Mucosa of stomach (tissue), 1 donor: ENCODE data around the gene PHYKPL.

Source experiments
- H3K27me3 ChIP-seq: one replicate; pipeline ENCODE4 v1.7.0; 2013; ENCODE audit warnings: mild to moderate bottlenecking, low read length; ENCODE audit not compliant: control insufficient read depth, insufficient read depth
- H3K36me3 ChIP-seq: one replicate; pipeline ENCODE4 v1.7.0; 2013; ENCODE audit warnings: low read length; ENCODE audit not compliant: control insufficient read depth, insufficient read depth
- H3K4me1 ChIP-seq: one replicate; pipeline ENCODE4 v1.7.0; 2013; ENCODE audit warnings: mild to moderate bottlenecking, low read length; ENCODE audit not compliant: control insufficient read depth, insufficient read depth
- H3K4me3 ChIP-seq: one replicate; pipeline ENCODE4 v1.7.0; 2013; ENCODE audit warnings: low read length
- H3K9ac ChIP-seq: one replicate; pipeline ENCODE4 v1.7.0; 2013; ENCODE audit warnings: mild to moderate bottlenecking, low read length, moderate library complexity
- H3K9me3 ChIP-seq: one replicate; pipeline ENCODE4 v1.7.0; 2013; ENCODE audit warnings: mild to moderate bottlenecking, low read length, moderate library complexity; ENCODE audit not compliant: control insufficient read depth
- donor health status: Pancreatic carcinoma.

Gene PHYKPL

GRCh38 chr5:178216779-178217178, 15.8 kb downstream of the PHYKPL start:
- Histone ChIP-seq H3K9ac (no peak overlapping the region), H3K4me3 (no peak overlapping the region), H3K36me3 (peaks cover 31% of the 10 kb centered on the region), H3K9me3 (no peaks in the 10 kb centered on the region), H3K4me1 (peaks cover 46% of the 10 kb centered on the region), H3K27me3 (no peaks in the 10 kb centered on the region)

- Histone ChIP-seq H3K4me3 (no peak overlapping the region), H3K4me1 (peaks cover 46% of the 10 kb centered on the region), H3K27me3 (no peaks in the 10 kb centered on the region), H3K9me3 (no peaks in the 10 kb centered on the region), H3K36me3 (peaks cover 38% of the 10 kb centered on the region), H3K9ac (no peak overlapping the region)
These were observed 16.5 kb downstream of the PHYKPL start for GRCh38 chr5:178216088-178216534.

GRCh38 chr5:178215280-178216002, 17.2 kb downstream of the PHYKPL start:
- Histone ChIP-seq H3K9ac (no peak overlapping the region), H3K36me3 (peaks cover 44% of the 10 kb centered on the region), H3K4me3 (no peak overlapping the region), H3K27me3 (no peaks in the 10 kb centered on the region), H3K9me3 (no peaks in the 10 kb centered on the region), H3K4me1 (peaks cover 46% of the 10 kb centered on the region)

DNA sequence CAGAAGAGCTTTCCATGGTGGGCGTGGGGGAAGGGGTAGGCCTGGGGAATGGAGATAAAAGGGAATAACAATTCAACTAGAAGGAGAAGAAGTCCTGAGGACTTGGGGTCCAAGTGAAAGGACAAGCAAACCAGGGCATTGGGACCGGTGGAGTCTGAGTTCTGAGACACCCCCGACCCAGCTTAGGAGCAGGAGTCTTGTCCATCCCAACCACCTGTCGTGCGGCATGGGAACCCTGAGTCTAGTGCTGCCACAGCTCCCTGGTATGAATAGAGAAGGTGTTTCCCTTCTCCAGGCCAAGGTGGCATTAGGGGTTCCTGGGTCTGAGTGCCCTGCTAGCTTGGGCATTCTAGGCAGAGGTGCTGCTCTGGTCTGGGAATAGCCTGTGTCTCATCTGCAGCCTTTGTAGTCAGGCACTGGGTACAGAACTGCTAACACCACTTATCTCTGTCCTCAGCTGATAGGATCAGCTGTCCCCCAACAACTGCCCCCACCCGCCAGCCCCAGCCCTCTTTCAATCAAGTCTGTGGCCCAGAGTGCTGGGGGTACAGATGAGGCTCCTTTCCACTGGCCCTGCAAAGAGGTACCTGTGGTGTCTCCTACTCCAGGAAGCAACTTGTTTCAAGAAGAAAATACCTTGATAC, 18.3 kb downstream of the PHYKPL start:
- H3K4me3 ChIP-seq: no peak overlapping the region
- H3K27me3 ChIP-seq: no peaks in the 10 kb centered on the region
- peaks cover 53% of the 10 kb centered on the region for H3K36me3 ChIP-seq
- H3K9ac ChIP-seq: peak overlapping the region; percentile 8
- no peaks in the 10 kb centered on the region for H3K9me3 ChIP-seq
- H3K4me1 ChIP-seq: peaks cover 51% of the 10 kb centered on the region

DNA sequence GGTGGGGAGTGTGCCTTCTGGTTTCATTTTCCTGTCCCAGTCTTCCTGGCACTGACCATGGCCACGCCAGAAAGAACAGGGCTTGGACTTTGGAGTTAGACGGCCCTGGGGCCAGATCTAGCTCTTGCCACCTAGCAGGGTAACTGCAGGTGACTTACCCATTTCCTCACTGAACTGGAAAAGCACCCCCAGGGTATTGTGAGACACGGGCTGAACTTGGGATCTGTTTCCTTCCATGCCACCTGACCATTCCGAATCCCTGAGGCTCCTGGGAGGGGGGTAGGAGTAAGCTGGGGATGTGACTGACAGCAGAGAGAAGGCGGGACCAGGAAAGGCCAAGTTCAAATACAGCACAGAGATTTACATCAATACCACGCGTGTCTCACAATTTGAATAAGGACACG, 18.9 kb downstream of the PHYKPL start:
- Histone ChIP-seq H3K27me3 (no peaks in the 10 kb centered on the region), H3K4me1 (peaks cover 56% of the 10 kb centered on the region), H3K4me3 (no peak overlapping the region), H3K36me3 (peaks cover 59% of the 10 kb centered on the region), H3K9ac (peak overlapping the region; percentile 8), H3K9me3 (no peaks in the 10 kb centered on the region)

- Histone ChIP-seq H3K9me3 (no peaks in the 10 kb centered on the region), H3K9ac (peak overlapping the region; percentile 8), H3K27me3 (no peaks in the 10 kb centered on the region), H3K4me1 (peaks cover 64% of the 10 kb centered on the region), H3K4me3 (no peak overlapping the region), H3K36me3 (peaks cover 61% of the 10 kb centered on the region)
These were observed 19.6 kb downstream of the PHYKPL start for GRCh38 chr5:178213003-178213461.

- Histone ChIP-seq H3K9me3 (no peaks in the 10 kb centered on the region), H3K27me3 (no peaks in the 10 kb centered on the region), H3K4me3 (no peak overlapping the region), H3K36me3 (peaks cover 61% of the 10 kb centered on the region), H3K4me1 (peaks cover 70% of the 10 kb centered on the region), H3K9ac (peak overlapping the region; percentile 8)
These were observed 20.2 kb downstream of the PHYKPL start for GRCh38 chr5:178212241-178213002.

DNA sequence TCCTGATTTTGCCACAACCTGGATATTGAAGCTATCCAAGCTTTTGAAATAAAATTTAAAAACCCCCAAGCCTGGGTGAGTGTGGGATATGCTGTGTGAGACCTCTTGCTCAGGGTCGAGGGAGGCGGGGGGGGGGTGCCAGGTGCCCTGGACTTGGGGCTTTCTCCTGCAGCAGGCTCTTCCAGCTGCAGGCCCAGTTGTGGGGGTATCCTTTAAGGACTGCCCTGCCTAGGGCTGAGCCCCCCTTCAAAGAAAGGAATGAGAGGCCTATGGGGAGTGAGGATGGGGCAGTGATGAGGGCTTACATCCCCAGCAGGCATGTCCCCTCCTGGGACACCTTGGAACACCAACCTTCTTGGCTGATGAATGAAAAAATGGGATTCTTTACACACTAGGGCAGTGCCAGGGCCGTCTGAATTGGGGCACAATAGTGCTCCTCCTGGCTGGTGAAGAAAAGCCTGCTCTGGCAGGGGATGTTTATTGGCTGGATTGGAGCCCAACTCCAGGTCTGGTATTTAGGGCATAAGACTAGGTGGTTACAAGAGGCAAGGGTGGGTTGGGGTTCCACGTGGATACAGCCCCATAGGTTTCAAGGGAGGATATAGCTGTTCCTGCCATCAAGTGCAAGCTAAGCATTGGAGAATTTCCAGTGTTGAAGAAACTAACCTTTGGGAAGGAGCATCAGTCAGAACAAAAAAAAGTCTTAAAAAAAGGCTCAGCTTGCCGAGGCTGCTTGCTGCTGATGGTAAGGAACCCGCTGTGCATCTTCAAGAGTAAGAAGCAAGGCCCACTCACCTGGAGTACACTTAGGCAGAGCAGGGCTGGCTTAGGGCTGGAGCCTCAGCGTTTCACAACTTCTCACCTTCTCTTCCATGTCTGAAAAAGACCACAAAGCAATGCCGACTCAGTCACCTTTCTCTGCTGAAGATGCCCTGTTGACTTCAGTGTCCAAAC, 21.2 kb downstream of the PHYKPL start:
- Histone ChIP-seq H3K27me3 (no peaks in the 10 kb centered on the region), H3K36me3 (peaks cover 61% of the 10 kb centered on the region), H3K4me3 (no peak overlapping the region), H3K9me3 (no peaks in the 10 kb centered on the region), H3K4me1 (peaks cover 80% of the 10 kb centered on the region), H3K9ac (no peak overlapping the region)

DNA sequence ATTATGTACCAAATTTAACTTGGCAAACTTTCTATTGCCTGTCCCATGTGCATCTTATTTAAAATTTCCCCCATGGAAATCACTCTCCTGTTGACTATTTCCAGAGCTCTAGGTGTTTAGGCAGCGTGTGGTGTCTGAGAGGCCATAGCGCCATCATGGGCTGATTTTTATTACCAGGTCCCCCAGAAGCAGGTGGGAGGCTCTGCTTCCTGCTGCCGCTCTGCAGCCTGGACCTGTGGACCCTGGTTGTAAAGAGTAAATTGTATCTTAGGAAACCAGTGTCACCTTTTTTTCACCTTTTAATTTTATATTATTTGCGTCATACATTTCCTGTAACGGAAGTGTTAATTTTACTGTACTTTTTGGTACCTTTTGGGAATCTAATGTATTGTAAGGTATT, 21.9 kb downstream of the PHYKPL start:
- Histone ChIP-seq H3K9me3 (no peaks in the 10 kb centered on the region), H3K9ac (no peak overlapping the region), H3K27me3 (no peaks in the 10 kb centered on the region), H3K36me3 (peaks cover 60% of the 10 kb centered on the region), H3K4me1 (peaks cover 80% of the 10 kb centered on the region), H3K4me3 (no peak overlapping the region)

DNA sequence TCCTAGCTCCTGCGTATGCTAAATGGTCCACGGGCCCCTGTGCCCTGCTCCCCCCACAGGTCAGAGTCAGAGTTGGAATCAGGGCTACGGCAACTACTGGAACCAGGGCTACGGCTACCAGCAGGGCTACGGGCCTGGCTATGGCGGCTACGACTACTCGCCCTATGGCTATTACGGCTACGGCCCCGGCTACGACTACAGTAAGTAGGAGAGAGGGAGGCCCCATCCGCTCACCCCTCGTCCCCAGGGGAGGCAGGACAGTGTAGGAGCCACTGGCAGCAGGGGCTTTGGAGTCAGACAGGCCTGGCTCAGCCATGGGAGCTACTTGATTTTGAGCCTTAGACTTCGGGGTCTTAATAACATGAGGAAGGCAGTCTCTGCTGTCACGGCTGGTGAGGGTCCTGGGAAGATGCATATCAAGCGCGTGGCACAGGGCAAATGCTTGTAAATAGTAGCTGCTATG, 22.5 kb downstream of the PHYKPL start:
- no peaks in the 10 kb centered on the region for H3K9me3 ChIP-seq
- H3K4me3 ChIP-seq: no peak overlapping the region
- no peaks in the 10 kb centered on the region for H3K27me3 ChIP-seq
- peaks cover 55% of the 10 kb centered on the region for H3K36me3 ChIP-seq
- peaks cover 74% of the 10 kb centered on the region for H3K4me1 ChIP-seq
- no peak overlapping the region for H3K9ac ChIP-seq

- Histone ChIP-seq H3K9ac (no peak overlapping the region), H3K4me3 (no peak overlapping the region), H3K27me3 (no peaks in the 10 kb centered on the region), H3K4me1 (peaks cover 68% of the 10 kb centered on the region), H3K9me3 (no peaks in the 10 kb centered on the region), H3K36me3 (peaks cover 48% of the 10 kb centered on the region)
These were observed 23.1 kb downstream of the PHYKPL start for GRCh38 chr5:178209334-178210072.
